WERI-Rb-1 (cell line): ENCODE data around the gene RANGRF.

Experiments
- DNase-seq: peaks from one replicate; pipeline ENCODE4 v3.0.0-alpha.2; 2020
- H3K27ac ChIP-seq: fragments of 250-450 bp; sonication (Bioruptor Pico); 2 replicates; pipeline ENCODE4 v1.5.1; 2020; ENCODE audit warnings: mild to moderate bottlenecking, moderate library complexity
- H3K27me3 ChIP-seq: fragments of 250-450 bp; sonication (Bioruptor Pico); 2 replicates; pipeline ENCODE4 v1.5.1; 2021; ENCODE audit warnings: mild to moderate bottlenecking, low read depth, moderate library complexity; ENCODE audit not compliant: insufficient read depth, severe bottlenecking
- H3K36me3 ChIP-seq: fragments of 250-450 bp; sonication (Bioruptor Pico); 2 replicates; pipeline ENCODE4 v1.5.1; 2020; ENCODE audit warnings: mild to moderate bottlenecking, moderate library complexity
- H3K4me3 ChIP-seq: 2 replicates; pipeline ENCODE4 v1.5.1; 2011; ENCODE audit warnings: low read depth, mild to moderate bottlenecking, control low read depth, low read length
- H3K9me3 ChIP-seq: fragments of 250-450 bp; sonication (Bioruptor Pico); 2 replicates; pipeline ENCODE4 v1.5.1; 2021; ENCODE audit warnings: mild to moderate bottlenecking, moderate library complexity; ENCODE audit not compliant: severe bottlenecking
- TF ChIP-seq, protein P1 (sequence below): IDR thresholded peaks from 2 replicates; pipeline ENCODE4 v1.5.1; 2011; ENCODE audit warnings: low read depth, mild to moderate bottlenecking, control low read depth, inconsistent platforms, low read length

Gene RANGRF

DNA sequence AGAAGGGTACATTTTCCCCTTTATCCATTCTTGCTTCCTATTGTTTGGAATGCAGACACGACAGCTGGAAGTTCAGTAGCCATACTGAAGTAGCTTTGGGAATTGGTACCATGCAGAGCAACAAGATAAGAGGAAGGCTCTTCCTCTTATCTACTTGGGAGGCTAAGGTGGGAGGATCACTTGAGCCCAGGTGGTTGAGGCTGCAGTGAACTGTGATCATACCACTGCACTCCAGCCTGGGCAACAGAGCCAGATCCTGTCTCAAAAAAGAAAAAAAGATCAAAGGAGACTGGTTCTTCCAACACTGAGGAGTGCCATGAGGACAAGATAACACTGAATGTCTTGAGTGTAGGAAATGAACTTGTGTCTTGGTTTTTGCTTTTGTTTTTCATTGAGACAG is 16.0 kb upstream of the RANGRF start:
- TF ChIP-seq, protein P1, sequence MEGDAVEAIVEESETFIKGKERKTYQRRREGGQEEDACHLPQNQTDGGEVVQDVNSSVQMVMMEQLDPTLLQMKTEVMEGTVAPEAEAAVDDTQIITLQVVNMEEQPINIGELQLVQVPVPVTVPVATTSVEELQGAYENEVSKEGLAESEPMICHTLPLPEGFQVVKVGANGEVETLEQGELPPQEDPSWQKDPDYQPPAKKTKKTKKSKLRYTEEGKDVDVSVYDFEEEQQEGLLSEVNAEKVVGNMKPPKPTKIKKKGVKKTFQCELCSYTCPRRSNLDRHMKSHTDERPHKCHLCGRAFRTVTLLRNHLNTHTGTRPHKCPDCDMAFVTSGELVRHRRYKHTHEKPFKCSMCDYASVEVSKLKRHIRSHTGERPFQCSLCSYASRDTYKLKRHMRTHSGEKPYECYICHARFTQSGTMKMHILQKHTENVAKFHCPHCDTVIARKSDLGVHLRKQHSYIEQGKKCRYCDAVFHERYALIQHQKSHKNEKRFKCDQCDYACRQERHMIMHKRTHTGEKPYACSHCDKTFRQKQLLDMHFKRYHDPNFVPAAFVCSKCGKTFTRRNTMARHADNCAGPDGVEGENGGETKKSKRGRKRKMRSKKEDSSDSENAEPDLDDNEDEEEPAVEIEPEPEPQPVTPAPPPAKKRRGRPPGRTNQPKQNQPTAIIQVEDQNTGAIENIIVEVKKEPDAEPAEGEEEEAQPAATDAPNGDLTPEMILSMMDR, result no peak
- Histone ChIP-seq H3K9me3 (no peaks in the 10 kb centered on the region), H3K27ac (no peak overlapping the region), H3K36me3 (peaks cover 21% of the 10 kb centered on the region), H3K4me3 (no peak overlapping the region), H3K27me3 (no peaks in the 10 kb centered on the region)
- no peak for DNase-seq

DNA sequence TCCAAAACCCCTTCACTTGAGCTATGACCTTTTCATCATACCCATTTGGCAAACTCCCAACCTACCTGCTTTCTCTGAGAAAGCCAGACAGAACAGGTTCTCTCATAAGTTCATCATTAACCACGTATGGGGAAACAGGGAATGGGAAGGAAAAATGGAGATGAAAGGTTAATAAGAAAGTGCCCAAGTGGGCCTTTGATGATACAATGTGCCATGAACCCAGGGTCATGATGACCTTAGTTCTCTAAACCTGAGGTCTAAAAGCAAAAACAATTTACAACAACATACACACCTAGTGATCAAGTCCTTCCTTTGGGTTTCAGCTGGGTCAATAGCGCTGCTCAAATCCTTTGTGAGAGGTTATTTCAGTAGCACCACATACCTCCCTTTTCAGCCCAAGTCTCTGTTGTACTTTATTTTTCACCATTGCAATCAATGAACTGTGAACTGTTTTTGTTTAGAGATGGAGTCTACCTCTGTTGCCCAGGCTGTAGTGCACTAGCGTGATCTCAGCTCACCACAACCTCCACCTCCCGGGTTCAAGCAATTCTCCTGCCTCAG is 14.5 kb upstream of the RANGRF start:
- Histone ChIP-seq H3K36me3 (peaks cover 14% of the 10 kb centered on the region), H3K4me3 (no peak overlapping the region), H3K27ac (no peak overlapping the region), H3K9me3 (no peaks in the 10 kb centered on the region), H3K27me3 (no peaks in the 10 kb centered on the region)
- DNase-seq, result no peak
- TF ChIP-seq, protein P1, result no peak

DNA sequence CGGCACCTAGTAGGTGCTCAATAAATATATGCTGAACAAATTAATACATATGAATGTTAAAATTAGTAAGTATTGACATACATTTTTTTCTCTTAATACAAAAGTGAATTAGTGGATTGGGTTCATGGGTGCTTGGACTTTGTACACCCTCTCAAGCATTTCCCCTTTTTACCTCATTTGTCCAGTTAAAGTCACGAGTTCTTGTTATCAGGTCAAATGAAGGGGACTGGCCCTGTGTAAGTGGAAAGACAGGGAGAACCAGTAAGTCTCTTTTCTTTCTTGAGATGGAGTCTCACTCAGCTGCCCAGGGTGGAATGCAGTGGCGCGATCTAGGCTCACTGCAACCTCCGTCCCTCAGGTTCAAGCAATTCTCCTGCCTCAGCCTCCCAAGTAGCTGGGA is 13.7 kb upstream of the RANGRF start:
- TF ChIP-seq, protein P1, result no peak
- H3K27ac ChIP-seq, result peak overlapping the region; percentile 73

DNA sequence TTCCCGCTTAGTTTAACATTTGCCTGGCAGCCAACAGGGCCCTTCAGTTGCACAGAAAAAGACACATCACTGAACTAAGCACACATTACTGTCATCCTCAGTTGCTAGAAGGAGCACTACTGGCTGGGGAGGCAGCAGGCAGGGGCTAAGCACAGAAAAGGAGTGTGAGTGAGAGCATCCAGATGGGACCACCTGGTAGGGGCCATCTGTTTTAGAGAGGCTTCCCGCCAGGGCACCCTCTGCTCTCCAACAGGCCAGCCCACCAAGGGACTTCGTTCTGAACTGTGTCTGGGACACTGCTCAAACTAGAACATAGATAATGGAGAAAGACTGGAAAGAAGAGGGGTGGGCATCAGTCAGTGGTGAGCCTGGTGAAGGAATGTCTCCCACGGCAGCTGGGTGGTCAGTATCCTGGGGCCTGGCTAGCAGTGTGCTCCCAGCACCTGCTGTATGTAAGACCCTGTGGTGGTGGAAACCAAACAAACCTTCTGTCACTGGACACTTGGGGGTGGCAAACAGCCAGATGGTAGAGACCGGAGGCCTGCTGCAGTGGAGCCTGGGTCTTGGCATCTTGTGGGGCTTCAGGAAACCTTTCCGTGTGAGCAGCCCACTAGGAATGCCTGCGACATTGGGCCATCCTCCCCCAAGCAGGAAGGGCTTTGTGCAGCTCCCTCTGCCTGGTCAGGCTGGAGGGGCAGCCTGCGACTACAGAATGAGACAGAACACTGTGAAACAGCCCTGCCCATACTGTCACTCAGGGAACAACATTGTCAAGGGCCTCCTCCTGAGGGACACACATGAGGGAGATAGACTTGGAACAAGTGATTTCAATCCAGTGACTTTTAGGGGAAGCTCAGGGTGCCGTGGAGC is 12.8 kb upstream of the RANGRF start:
- TF ChIP-seq, protein P1, result no peak
- Histone ChIP-seq H3K27ac (peak overlapping the region; percentile 73), H3K9me3 (no peaks in the 10 kb centered on the region), H3K27me3 (no peaks in the 10 kb centered on the region), H3K36me3 (peaks cover 6% of the 10 kb centered on the region), H3K4me3 (no peak overlapping the region)
- peak; percentile 51 for DNase-seq

More for the DNA sequence above, 13.7 kb upstream of the RANGRF start:
- H3K9me3 ChIP-seq, result no peaks in the 10 kb centered on the region
- DNase-seq, result no peak
- H3K4me3 ChIP-seq, result no peak overlapping the region
- H3K27me3 ChIP-seq, result no peaks in the 10 kb centered on the region
- peaks cover 6% of the 10 kb centered on the region for H3K36me3 ChIP-seq

DNA sequence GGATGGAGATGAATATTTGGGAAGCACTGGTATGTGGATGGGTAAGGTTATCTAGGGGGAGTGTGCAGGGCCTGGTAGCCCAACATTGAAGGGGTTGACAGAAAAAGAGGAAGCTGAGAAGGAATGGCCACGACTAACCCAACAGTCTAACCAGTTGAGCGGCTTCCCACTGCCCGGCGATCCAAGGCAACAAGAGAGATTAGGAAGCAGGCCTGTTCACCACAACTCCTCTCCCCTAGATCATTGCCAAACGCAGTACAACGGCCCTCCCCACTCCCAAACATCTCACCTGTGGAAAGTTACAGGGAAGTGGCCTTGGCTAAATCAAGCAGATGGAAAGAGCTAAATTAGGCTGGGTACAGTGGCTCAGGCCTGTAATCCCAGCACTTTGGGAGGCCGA is 11.2 kb upstream of the RANGRF start:
- no peak overlapping the region for H3K4me3 ChIP-seq
- H3K36me3 ChIP-seq, result peaks cover 2% of the 10 kb centered on the region; the same call in 1 of the 2 replicates
- TF ChIP-seq, protein P1, result no peak
- H3K27ac ChIP-seq, result no peak overlapping the region
- no peaks in the 10 kb centered on the region for H3K27me3 ChIP-seq
- no peak for DNase-seq
- H3K9me3 ChIP-seq, result no peaks in the 10 kb centered on the region
